HG02970 (cell line): ENCODE data around the gene BGLAP.
A peak's percentile ranks its signal among the peaks of the same experiment; 100 is the strongest.
"Not testable (repeated sequence)": the region's sequence is repeated elsewhere in the genome, so short reads cannot be mapped to it uniquely, and the experiment has no call there.

Source experiments
- ATAC-seq: cut with Tn5 transposase; IDR thresholded peaks from one replicate; pipeline ENCODE4 v1.9.1; 2021; ENCODE audit warnings: mild to moderate bottlenecking, moderate library complexity, moderate number of reproducible peaks; ENCODE audit not compliant: unreplicated experiment, low FRiP score

BGLAP gene

DNA sequence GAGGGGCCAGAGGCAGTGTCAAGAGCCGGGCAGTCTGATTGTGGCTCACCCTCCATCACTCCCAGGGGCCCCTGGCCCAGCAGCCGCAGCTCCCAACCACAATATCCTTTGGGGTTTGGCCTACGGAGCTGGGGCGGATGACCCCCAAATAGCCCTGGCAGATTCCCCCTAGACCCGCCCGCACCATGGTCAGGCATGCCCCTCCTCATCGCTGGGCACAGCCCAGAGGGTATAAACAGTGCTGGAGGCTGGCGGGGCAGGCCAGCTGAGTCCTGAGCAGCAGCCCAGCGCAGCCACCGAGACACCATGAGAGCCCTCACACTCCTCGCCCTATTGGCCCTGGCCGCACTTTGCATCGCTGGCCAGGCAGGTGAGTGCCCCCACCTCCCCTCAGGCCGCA lies at the start of gene BGLAP:
Gene BGLAP, plus strand, starts transcription at position 259 of the 400 bp plus-strand sequence. Its CDS starts 48 bp downstream, at position 307.
- no peak for ATAC-seq

DNA sequence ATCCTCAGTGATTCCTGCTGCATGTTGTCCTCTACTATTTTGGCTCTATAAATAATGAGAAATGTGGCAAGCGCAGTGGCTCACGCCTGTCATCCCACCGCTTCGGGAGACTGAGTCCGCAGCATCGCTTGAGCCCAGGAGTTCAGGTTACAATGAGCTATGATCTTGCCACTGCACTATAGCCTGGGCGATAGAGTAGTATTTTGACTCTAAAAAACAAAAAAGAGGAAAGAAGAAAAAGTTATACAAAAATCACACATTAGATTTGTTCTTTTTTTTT lies 48.8 kb upstream of the BGLAP start:
- ATAC-seq = no peak

DNA sequence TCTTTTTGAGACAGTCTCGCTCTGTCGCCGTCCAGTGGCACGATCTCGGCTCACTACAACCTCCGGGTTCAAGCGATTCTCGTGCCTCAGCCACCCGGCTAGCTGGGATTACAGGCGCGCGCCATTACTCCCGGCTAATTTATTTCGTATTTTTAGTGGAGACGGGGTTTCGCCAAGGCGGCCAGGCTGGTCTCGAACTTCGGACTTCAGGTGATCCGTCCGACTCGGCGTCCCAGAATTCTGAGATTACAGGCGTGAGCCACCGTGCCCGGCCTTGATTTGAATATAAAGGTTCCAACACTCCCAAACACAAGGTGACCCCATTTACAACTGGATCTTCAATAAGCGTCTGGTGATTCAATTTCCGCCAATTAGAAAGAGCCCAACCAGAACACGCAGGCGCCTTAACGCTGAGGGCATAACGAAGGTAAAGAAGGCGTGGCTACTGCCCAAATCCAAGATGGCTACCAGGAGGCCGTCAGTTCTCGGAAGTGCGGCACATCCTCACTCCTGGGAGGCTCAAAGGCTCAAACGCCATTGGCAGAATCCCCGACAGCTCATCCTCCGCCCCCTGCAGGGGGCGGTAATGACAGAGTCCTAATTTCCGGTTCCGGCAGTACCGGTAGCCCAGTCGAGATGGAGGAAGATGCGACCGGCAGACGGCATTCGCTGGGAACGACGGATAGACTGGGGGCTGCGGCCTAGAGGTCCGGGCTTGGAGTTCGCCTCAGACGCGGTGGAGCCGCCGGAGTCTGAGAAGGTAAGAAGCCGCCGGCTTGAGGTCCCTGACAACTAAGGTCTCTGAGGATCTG lies 48.3 kb upstream of the BGLAP start, which contains the start of gene SLC25A44:
Gene SLC25A44, plus strand, starts transcription at position 617 of the 812 bp plus-strand sequence. CDS start 5,744 bp downstream, outside the sequence.
- peak; percentile 96 for ATAC-seq

DNA sequence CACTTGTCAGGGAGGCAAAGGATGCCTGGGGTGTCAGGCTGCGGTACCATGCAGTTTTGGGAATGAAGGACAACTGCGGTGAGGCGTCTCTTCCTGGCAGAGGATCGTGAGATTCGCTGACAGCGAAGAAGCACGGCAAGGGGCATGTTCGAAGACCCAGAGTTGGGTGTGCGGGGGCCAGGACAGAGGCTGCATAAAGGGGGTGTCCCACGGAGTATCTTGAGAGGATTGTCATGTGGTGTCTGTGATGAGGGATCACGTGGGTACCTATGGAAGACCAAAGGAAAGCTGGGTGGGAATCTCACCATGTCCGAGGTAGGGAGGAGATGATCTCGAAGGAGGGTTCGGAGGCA lies 47.7 kb upstream of the BGLAP start:
- no peak for ATAC-seq

DNA sequence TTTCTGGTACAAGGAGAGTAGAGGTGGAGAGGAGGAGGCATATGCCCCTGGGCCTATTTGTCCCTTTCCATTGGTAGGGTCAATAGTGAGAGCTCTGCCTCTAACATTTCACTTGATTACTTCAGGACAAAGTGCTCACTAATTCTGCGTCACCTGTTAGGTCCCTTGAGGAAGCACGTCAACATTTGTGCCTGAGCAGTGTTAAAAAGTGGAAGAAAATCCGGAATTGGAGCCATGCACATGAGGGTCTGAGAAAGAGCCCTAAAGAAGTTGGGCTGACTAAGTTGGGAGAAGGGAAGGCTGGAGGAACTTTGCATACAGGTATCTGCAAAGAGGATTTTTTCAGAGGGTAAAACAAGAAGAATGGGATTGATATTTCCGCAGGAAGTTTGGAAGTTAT lies 46.1 kb upstream of the BGLAP start:
- no peak for ATAC-seq

DNA sequence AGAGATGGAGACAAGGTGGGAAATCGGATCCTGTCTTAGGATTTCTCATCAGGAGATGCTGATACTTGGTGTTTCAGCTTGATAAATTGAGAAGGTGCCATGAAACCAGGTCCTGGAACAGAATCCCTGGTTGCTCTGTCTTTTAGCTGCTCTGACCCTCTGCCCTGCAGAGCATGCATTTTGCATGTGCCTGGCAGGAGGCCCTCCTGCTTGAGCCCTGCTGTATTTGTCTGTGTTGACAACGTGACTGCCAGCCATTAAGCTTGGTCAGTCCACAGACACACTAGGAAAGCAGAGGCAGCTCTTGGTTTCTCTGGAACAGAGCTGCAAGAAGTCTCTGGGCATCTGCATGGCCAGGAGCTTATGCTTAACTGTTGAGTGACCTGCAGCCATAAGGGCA lies 45.5 kb upstream of the BGLAP start:
- no peak for ATAC-seq

DNA sequence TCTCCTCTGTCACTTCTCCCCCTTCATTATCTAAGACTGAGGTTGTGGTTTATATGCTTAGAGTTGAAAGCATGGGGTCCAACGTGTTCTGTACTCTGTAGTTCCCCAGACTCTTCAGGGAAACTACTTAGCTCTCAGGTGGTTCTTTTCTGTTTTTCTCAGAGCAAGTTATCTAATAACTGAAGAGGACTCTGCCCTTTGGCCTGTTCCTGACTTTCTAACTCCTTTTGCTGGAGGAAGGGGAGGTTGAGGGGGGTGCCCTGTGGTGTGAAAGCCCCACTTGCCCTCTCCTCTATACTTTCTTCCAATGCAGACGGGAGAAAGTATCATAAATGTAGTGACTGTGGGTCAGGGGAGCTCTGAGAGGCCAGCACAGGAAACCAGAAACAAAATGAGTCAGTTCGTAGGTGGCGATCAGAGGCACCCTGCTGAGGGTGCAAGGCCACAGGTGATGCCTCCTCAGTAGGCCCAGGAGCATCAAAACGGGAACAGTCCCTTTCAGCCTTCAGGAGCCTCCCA lies 43.1 kb upstream of the BGLAP start:
- ATAC-seq = no peak

DNA sequence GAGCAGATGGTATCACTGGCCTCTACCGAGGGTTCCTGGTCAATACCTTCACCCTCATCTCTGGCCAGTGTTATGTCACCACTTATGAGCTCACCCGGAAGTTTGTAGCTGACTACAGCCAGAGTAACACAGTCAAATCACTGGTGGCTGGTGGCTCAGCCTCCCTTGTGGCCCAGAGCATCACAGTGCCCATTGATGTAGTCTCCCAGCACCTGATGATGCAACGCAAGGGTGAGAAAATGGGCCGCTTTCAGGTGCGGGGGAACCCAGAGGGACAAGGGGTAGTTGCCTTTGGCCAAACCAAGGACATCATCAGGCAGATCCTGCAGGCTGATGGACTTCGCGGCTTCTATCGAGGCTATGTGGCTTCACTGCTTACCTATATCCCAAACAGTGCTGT lies 41.9 kb upstream of the BGLAP start:
- no peak for ATAC-seq

DNA sequence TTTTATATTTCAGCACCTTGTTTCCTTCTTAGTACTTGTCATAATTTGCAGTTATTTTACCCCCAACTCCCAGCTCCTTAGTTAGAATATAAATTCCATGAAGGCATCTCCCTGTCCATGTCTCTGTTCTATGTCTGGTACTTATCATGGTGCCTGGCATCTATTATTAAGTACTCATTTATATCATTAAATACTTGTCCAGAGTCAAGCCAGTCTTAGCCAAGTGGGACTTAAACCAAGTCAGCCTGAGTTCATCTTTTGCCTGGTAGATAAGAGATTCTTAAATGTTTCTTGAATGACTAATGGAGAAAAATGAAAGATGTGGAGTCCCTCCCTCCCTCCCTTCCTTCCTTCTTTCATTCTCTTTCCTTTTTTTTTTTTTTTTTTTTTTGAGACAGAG lies 38.7 kb upstream of the BGLAP start:
- ATAC-seq = no peak

DNA sequence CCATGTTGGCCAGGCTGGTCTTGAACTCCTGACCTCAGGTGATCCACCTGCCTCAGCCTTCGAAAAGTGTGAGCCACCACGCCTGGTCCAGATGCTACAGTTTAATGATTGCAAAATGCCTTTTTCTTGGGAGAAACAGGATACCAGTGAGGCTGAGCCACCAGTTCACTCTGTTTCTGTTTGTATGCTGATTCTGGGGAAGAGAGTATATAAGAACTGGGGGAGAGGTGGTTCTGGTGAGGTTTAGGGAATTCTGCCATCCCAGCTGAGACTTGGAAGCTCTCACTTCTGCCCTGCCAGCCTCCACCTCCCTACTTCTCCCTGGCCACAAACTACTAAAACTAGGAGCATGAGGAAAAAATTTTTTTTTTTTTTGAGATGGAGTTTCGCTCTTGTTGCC lies 37.3 kb upstream of the BGLAP start:
- no peak for ATAC-seq

DNA sequence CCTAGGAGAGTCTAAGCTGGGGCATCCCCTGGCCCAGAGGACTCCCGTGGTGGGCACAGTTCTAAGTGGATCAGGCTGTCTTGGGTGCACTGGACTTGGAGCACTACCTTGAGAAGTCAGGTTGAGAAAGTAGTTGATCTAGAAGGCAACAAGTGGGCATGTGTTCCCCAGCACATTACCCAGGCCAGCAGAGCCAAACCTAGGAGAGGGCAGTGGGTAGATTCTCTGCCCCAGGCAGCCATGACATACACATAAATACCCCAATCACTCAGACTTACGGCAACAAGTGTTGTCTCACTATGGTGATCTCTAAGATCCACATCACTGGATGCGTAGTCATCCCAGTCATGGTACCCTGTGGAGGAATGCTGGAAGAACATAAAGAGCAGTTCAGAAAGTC lies 30.7 kb upstream of the BGLAP start:
- no peak for ATAC-seq

DNA sequence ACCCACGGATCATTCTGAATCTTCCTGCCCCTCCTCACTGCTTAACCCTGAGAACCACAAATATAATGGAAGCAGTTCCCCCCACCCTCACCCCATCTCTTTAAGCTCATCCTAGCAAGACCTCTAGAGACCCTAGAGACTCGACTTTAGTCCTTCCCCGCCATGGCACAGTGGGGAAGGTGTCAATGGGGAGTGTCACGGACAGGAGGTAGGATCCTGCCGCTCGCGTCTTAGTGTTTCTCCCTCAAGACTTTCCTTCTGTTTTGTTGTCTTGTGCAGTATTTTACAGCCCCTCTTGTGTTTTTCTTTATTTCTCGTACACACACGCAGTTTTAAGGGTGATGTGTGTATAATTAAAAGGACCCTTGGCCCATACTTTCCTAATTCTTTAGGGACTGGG lies 29.9 kb upstream of the BGLAP start:
- no peak for ATAC-seq

DNA sequence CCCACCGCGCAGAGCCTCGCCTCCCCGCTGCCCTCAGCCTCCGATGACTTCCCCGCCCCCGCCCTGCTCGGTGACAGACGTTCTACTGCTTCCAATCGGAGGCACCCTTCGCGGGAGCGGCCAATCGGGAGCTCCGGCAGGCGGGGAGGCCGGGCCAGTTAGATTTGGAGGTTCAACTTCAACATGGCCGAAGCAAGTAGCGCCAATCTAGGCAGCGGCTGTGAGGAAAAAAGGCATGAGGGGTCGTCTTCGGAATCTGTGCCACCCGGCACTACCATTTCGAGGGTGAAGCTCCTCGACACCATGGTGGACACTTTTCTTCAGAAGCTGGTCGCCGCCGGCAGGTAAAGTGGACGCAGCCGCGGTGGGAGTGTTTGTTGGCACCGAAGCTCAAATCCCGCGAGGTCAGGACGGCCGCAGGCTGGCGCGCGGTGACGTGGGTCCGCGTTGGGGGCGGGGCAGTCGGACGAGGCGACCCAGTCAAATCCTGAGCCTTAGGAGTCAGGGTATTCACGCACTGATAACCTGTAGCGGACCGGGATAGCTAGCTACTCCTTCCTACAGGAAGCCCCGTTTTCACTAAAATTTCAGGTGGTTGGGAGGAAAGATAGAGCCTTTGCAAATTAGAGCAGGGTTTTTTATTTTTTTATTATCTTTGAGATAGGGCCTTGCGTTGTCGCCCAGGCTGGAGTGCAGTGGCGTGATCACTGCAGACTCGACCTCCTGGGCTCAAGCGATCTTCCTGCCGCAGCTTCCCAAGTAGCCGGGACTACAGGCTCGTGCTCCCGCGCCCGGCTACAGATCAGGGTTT lies 28.9 kb upstream of the BGLAP start, which contains the start of gene PMF1:
Gene PMF1, plus strand, starts transcription at position 175 of the 811 bp plus-strand sequence. Its CDS starts 9 bp downstream, at position 184.
- peak; percentile 83 for ATAC-seq

DNA sequence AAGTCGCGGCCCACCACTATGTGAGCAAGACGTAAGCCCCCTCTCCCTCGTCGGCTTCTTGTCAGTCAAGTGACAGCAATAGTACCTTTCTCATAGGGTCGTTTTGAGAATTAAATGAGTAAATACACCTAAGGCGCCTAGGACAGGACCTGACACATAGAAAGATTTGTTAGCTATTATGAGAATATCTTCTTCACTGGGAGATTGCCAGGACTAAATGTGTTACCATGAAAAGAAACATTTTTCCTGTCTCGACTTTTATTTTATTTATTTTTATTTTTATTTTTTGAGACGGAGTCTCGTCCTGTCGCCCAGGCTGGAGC lies 28.4 kb upstream of the BGLAP start:
- peak; percentile 4 for ATAC-seq

DNA sequence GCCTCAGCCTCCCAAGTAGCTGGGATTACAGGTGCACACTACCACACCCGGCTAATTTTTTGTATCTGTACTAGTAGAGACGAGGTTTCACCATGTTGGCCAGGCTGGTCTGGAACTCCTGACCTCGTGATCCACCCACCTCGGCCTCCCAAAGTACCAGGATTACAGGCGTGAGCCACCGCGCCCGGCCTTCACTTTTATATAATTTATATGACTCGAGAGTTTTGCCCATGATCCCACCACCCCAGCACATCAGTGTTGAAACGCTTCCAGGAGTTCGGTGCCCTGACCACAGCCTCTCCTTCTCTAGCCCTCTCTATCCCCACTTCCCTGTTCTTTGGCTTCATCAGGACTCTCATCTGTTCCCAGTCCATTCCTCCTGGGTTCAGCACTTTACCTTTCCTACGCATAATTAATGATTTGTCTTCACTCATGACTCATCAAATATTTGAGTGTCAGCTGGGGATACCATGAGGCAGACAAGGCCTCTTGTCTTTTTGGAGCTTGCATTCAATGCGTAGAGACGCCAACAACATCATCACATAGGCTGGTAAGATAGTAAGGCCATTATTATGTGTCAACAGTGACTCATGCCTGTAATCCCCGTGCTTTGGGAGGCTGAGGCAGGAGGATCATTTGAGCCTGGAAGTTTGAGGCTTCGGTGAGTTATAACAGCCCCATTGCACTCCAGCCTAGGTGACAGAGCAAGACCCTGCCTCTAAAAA lies 27.8 kb upstream of the BGLAP start:
- no peak for ATAC-seq

DNA sequence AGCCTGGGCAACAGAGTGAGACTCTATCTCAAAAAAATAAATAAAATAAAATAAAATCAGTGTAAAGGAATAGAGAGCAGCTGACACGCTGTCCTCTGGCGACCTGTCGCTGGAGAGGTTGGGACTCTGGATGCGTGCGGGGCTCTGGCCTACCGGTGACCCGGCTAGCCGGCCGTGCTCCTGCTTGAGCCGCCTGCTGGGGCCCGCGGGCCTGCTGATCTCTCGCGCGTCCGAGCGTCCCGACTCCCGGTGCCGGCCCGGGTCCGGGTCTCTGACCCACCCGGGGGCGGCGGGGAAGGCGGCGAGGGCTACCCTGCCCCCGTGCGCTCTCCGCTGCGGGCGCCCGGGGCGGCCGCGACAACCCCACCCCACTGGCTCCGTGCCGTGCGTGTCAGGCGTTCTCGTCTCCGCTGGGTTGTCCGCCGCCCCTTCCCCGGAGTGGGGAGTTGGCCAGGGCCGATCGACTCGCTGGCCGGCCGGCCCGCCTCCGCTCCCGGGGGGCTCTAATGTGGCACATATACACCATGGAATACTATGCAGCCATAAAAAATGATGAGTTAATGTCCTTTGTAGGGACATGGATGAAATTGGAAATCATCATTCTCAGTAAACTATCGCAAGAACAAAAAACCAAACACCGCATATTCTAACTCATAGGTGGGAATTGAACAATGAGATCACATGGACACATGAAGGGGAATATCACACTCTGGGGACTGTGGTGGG lies 25.5 kb upstream of the BGLAP start:
- not testable (repeated sequence) for ATAC-seq

DNA sequence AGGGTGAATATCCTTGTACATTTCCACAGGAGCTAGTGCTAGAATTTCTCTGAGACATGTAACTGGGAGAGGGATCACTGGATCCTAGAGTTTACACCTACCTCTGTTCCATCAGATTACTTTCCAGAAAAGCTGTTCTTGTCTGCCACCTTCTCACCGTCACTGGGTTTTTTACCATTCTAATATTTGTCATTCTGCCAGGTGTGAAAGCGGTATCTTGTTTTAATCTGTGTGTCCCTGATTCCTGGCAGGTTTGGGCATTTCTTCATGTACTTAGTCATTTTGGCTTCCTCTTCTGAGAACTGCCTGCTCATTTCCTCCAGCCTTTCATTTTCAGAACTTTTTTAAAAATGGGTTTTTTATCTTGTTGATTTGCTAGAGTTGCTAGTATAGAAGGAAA lies 24.1 kb upstream of the BGLAP start:
- no peak for ATAC-seq

DNA sequence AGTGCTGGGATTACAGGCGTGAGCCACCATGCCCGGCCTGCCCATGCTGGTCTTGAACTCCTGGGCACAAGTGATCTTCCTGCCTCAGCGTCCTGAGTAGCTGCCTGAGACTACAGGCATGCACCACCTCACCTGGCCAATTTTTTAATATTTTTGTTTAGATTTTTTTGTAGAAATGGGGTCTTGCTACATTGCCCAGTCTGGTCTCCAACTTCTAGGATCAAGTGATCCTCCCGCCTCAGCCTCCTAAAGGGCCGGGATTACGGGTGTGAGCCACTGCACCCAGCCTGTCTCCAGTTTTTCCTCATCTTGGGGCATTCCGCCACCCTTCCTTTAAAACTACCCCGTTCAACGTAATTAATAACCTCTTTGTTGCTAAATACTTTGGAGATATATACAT lies 21.8 kb upstream of the BGLAP start:
- no peak for ATAC-seq

DNA sequence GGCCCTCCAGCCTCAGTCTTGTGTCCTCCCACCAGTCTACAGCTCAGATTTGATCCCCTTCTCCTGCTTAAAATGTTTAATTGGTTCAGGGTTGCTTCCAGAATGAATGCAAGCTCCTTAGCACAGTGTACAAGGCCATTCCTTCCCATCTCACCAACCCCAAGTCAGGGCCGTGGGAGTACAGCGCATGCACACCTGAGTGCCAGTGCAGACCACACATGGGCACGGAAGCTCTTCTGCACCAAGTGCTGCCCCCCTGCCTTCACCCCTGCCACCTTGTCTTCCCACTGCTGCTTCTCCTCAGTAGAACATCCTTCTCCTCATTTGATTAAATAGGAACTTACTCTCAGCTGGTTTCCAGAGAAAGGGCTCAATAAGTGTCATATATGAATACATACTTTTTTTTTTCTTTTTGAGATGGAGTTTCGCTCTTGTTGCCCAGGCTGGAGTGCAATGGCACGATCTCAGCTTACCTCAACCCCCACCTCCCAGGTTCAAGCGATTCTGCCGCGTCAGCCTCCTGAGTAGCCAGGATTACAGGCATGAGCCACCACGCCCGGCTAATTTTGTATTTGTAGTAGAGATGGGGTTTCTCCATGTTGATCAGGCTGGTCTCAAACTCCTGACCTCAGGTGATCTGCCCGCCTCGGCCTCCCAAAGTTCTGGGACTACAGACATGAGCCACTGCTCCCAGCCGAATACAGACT lies 19.8 kb upstream of the BGLAP start:
- no peak for ATAC-seq

DNA sequence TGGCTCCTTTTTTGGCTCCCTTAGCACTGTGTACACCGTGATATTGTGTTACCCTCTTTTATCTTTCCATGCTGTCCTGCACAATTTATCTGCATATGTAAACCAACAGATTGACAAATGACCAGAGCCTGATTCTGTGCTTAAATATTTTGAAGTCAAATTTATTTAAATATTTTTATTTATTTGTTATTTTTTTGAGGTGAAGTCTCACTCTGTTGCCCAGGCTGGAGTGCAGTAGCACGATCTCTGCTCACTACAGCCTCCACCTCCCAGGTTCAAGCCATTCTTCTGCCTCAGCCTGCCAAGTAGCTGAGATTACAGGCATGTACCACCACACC lies 16.3 kb upstream of the BGLAP start:
- peak; percentile 3 for ATAC-seq
